SK-N-SH (cell line): ENCODE data around the gene INO80. TPM values are rescaled to one million over a fixed set of nuclear protein-coding genes. Genes with fewer than 3 reads are reported as not detected.

Experiments used
- CTCF ChIA-PET: fragments of 300-600, 350-600 bp; formaldehyde crosslinking; extraction: SDS; loops from one replicate; lab custom pipeline; 2021; lab: Yijun Ruan, JAX
- POLR2A ChIA-PET: fragments of 350-600 bp; sonication (Branson Sonifier 250); formaldehyde crosslinking; extraction: SDS; loops from one replicate; lab custom pipeline; 2020; ENCODE audit warnings: antibody characterized with exemption, inconsistent platforms; lab: Yijun Ruan, JAX
- DNase-seq: peaks from one replicate; pipeline ENCODE4 v3.0.0; 2012
- H2AFZ ChIP-seq: fragments of 200-600 bp; sonication (generic); 2 replicates; pipeline ENCODE4 v1.8.1; 2016; ENCODE audit warnings: antibody characterized with exemption, mild to moderate bottlenecking, low read depth
- H3F3A ChIP-seq: fragments of 200-600 bp; sonication (generic); replicated peaks from 2 replicates; pipeline ENCODE3; 2016; ENCODE audit warnings: antibody characterized with exemption, mild to moderate bottlenecking; ENCODE audit not compliant: insufficient read depth
- H3K27ac ChIP-seq, 2 experiments: fragments of 200-500 bp in 1 of 2; fragments of 200-600 bp in 1 of 2; sonication (Bioruptor generic) in 1 of 2; sonication (generic), shearing (Covaris generic) in 1 of 2; 2 replicates each; pipeline versions ENCODE4 v1.5.1 to v1.6.1; 2014 to 2016; ENCODE audit warnings: low read depth in 2 of 2, inconsistent platforms in 1 of 2, low read length in 1 of 2, mild to moderate bottlenecking in 1 of 2, mixed read lengths in 1 of 2
- H3K27me3 ChIP-seq: fragments of 200-600 bp; sonication (generic), shearing (Covaris generic); 2 replicates; pipeline ENCODE4 v1.6.1; 2016; ENCODE audit warnings: mixed run types; ENCODE audit not compliant: insufficient read depth
- H3K36me3 ChIP-seq, 2 experiments: fragments of 200-500 bp in 1 of 2; fragments of 200-600 bp in 1 of 2; sonication (Bioruptor generic) in 1 of 2; sonication (generic) in 1 of 2; replicated peaks in 1 of 2; 2 replicates each; pipeline versions ENCODE3 to v1.5.1; 2014 to 2016; ENCODE audit warnings: low read length in 1 of 2, mild to moderate bottlenecking in 1 of 2; ENCODE audit not compliant: insufficient read depth in 2 of 2, control insufficient read depth in 1 of 2
- H3K4me1 ChIP-seq, 2 experiments: fragments of 200-500 bp in 1 of 2; fragments of 200-600 bp in 1 of 2; sonication (Bioruptor generic) in 1 of 2; sonication (generic), shearing (Covaris generic) in 1 of 2; 2 replicates each; pipeline versions ENCODE4 v1.5.1 to v1.6.1; 2014 to 2016; ENCODE audit warnings: low read depth in 1 of 2, low read length in 1 of 2, mixed run types in 1 of 2; ENCODE audit not compliant: insufficient read depth in 2 of 2, control insufficient read depth in 1 of 2
- H3K4me2 ChIP-seq: fragments of 200-600 bp; sonication (generic), shearing (Covaris generic); 2 replicates; pipeline ENCODE4 v1.6.1; 2017; ENCODE audit warnings: mixed run types
- H3K4me3 ChIP-seq, 2 experiments: fragments of 200-500 bp in 1 of 2; fragments of 200-600 bp in 1 of 2; sonication (Bioruptor generic) in 1 of 2; sonication (generic), shearing (Covaris generic) in 1 of 2; 2 replicates each; pipeline versions ENCODE4 v1.5.1 to v1.8.1; 2014 to 2016; ENCODE audit warnings: low read depth in 2 of 2, inconsistent platforms in 1 of 2, low read length in 1 of 2, mild to moderate bottlenecking in 1 of 2, mixed read lengths in 1 of 2, moderate library complexity in 1 of 2
- H3K79me2 ChIP-seq: fragments of 200-600 bp; sonication (generic); 2 replicates; pipeline ENCODE4 v1.8.1; 2017; ENCODE audit warnings: mild to moderate bottlenecking; ENCODE audit not compliant: insufficient read depth
- H3K9ac ChIP-seq: fragments of 200-600 bp; sonication (generic); 2 replicates; pipeline ENCODE4 v1.6.1; 2017; ENCODE audit warnings: mixed run types
- H3K9me2 ChIP-seq: fragments of 200-600 bp; sonication (generic); 2 replicates; pipeline ENCODE4 v1.6.1; 2017; ENCODE audit warnings: mixed run types
- H3K9me3 ChIP-seq: fragments of 200-600 bp; sonication (generic); 2 replicates; pipeline ENCODE4 v1.6.1; 2017; ENCODE audit warnings: mixed run types, mild to moderate bottlenecking, moderate library complexity
- H4K20me1 ChIP-seq: fragments of 200-600 bp; sonication (generic); 2 replicates; pipeline ENCODE4 v1.6.1; 2017; ENCODE audit warnings: mild to moderate bottlenecking, mixed run types; ENCODE audit not compliant: insufficient read depth
- EP300 ChIP-seq, 2 experiments: IDR thresholded peaks; 2 replicates each; pipeline versions ENCODE4 v1.4.0 to v1.6.1; 2012; ENCODE audit warnings: borderline replicate concordance in 1 of 2, low read depth in 1 of 2, low read length in 1 of 2
- FOSL2 ChIP-seq: IDR thresholded peaks from 2 replicates; pipeline ENCODE4 v1.4.0; 2012; ENCODE audit warnings: low read depth, mild to moderate bottlenecking, moderate library complexity, borderline replicate concordance
- FOXM1 ChIP-seq: IDR thresholded peaks from 2 replicates; pipeline ENCODE4 v1.4.0; 2012; ENCODE audit warnings: low read depth, mild to moderate bottlenecking
- JUND ChIP-seq: IDR thresholded peaks from 2 replicates; pipeline ENCODE4 v1.4.0; 2012
- MXI1 ChIP-seq: IDR thresholded peaks from 2 replicates; pipeline ENCODE4 v1.6.1; 2012; ENCODE audit warnings: mild to moderate bottlenecking, low read depth, low read length, improper control_type of control experiment
- POLR2AphosphoS5 ChIP-seq: IDR thresholded peaks from 2 replicates; pipeline ENCODE4 v1.6.1; 2012; ENCODE audit warnings: low read depth, low read length
- RFX5 ChIP-seq: IDR thresholded peaks from 2 replicates; pipeline ENCODE4 v1.6.1; 2012; ENCODE audit warnings: mild to moderate bottlenecking, improper control_type of control experiment, low read length
- TEAD4 ChIP-seq: IDR thresholded peaks from 2 replicates; pipeline ENCODE4 v1.4.0; 2012; ENCODE audit warnings: mild to moderate bottlenecking, borderline replicate concordance; ENCODE audit not compliant: insufficient read depth
- WGBS: methylation state at CpG from one replicate; pipeline ENCODE4 v1.1.6; 2017; ENCODE audit warnings: low lambda C conversion rate; 5-methylcytosine and 5-hydroxymethylcytosine counted together
- polyA plus RNA-seq, 3 experiments: library from polyadenylated mRNA; depleted of rRNA; stranded (reverse); fragments of >200 nt; gene quantifications; 2 replicates each; pipeline ENCODE4 v1.2.3, GENCODE V29; 2012
- TF ChIP-seq, protein P1 (sequence below): IDR thresholded peaks from 2 replicates; pipeline ENCODE4 v1.4.0; 2012; ENCODE audit warnings: low read depth, borderline replicate concordance
- TF ChIP-seq, protein P2 (sequence below): fragments of 200-600 bp; sonication (generic); IDR thresholded peaks from 2 replicates; pipeline ENCODE4 v1.6.1; 2017; ENCODE audit warnings: antibody characterized with exemption, mild to moderate bottlenecking, moderate library complexity
- TF ChIP-seq, protein P3 (sequence below): IDR thresholded peaks from 2 replicates; pipeline ENCODE4 v1.4.0; 2012; ENCODE audit warnings: low read depth, borderline replicate concordance

The INO80 gene
- polyA plus RNA-seq, 1 of the 3 experiments (the other 2 are of a cell fraction) = 4.6 TPM

DNA sequence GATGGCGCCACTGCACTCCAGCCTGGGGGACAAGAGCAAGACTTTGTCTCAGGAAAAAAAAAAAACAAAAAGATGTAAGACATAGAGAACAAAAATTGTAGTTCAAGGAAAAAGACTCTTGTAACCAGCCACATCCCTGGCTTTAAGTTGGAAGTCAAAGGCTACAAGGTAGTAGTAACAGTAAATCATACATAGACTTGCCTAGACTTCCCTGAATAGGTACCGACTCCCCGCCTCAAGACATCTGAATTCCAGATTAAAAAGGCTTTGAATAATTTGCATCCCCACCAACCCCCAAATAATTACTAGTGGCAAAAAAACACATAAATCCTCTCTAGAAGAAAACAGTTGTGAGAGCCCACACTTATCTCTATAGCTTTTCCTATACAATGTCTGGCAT is 55.6 kb downstream of the INO80 start (continued):
- TF ChIP-seq, protein P1, sequence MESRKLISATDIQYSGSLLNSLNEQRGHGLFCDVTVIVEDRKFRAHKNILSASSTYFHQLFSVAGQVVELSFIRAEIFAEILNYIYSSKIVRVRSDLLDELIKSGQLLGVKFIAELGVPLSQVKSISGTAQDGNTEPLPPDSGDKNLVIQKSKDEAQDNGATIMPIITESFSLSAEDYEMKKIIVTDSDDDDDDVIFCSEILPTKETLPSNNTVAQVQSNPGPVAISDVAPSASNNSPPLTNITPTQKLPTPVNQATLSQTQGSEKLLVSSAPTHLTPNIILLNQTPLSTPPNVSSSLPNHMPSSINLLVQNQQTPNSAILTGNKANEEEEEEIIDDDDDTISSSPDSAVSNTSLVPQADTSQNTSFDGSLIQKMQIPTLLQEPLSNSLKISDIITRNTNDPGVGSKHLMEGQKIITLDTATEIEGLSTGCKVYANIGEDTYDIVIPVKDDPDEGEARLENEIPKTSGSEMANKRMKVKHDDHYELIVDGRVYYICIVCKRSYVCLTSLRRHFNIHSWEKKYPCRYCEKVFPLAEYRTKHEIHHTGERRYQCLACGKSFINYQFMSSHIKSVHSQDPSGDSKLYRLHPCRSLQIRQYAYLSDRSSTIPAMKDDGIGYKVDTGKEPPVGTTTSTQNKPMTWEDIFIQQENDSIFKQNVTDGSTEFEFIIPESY = no peak
- no peak for TF ChIP-seq FOSL2
- TF ChIP-seq EP300 (IDR thresholded peaks at IDR 0.05; ENCODE audit: borderline replicate concordance in 1 of 2, low read depth in 1 of 2, low read length in 1 of 2) = no peak
- TF ChIP-seq, protein P2, sequence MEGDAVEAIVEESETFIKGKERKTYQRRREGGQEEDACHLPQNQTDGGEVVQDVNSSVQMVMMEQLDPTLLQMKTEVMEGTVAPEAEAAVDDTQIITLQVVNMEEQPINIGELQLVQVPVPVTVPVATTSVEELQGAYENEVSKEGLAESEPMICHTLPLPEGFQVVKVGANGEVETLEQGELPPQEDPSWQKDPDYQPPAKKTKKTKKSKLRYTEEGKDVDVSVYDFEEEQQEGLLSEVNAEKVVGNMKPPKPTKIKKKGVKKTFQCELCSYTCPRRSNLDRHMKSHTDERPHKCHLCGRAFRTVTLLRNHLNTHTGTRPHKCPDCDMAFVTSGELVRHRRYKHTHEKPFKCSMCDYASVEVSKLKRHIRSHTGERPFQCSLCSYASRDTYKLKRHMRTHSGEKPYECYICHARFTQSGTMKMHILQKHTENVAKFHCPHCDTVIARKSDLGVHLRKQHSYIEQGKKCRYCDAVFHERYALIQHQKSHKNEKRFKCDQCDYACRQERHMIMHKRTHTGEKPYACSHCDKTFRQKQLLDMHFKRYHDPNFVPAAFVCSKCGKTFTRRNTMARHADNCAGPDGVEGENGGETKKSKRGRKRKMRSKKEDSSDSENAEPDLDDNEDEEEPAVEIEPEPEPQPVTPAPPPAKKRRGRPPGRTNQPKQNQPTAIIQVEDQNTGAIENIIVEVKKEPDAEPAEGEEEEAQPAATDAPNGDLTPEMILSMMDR = no peak

DNA sequence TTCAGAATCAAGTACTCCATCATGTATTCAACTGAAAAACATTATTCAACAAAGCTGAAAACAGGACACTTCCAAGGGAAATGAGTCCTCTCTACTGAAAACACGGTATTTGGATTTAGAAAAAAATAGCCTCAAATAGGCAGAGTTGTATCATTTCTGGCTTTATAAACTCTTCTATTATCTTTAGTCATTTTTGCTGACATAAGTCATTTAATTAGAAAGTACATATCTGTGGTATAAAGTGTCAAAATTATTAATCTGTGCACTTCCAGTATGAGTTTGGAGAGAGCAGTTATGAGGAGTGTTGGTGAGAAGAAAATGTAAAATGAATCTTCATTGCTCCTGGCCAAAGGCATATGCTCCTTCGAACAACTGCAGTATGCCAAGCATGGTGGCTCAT is 59.3 kb downstream of the INO80 start:
- TF ChIP-seq POLR2AphosphoS5 (no peak), MXI1 (no peak)
- Histone ChIP-seq H3K9ac (no peak overlapping the region), H3K4me2 (no peak overlapping the region), H4K20me1 (no peaks in the 10 kb centered on the region), H3K27ac (no peak overlapping the region), H2AFZ (no peak overlapping the region), H3K79me2 (no peaks in the 10 kb centered on the region; the same call in 1 of the 2 replicates), H3K9me2 (no peaks in the 10 kb centered on the region), H3K4me3 (no peak overlapping the region), H3F3A (peaks cover 4% of the 10 kb centered on the region), H3K27me3 (no peaks in the 10 kb centered on the region), H3K9me3 (peaks cover 9% of the 10 kb centered on the region), H3K4me1 (no peaks in the 10 kb centered on the region), H3K36me3 (peaks cover 53 to 91% of the 10 kb centered on the region in 2 experiments)
- CTCF ChIA-PET = interaction anchor here (1.3 kb wide), 1 partner anchor 153 kb away, joined by 3 read pairs; no protein-coding TSS in a partner anchor
- DNase-seq = no peak
- POLR2A ChIA-PET = no interaction called here
- WGBS = 94% methylated on average over 2 of the region's 2 CpGs

DNA sequence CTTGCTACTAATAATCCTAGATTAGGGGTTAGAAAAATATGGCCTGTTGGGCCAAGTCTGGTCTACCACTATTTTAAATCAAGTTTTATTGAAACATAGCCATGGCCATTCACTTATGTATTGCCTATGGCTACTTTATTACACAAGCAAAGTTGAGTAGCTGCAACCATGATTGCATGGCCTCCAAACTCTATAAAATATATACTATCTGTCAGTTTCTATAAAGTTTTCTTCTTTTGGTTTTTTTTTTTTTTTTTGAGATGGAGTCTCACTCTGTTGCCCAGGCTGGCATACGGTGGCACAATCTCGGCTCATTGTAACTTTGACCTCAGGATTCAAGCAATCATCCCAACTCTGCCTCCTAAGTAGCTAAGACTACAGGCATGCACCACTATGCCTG is 60.4 kb downstream of the INO80 start:
- no peaks in the 10 kb centered on the region; the same call in 1 of the 2 replicates for H3K79me2 ChIP-seq
- H3F3A ChIP-seq = peaks cover 5% of the 10 kb centered on the region
- TF ChIP-seq FOSL2 (no peak), MXI1 (no peak), TEAD4 (no peak), RFX5 (no peak), FOXM1 (no peak), JUND (no peak)
- TF ChIP-seq, protein P3, sequence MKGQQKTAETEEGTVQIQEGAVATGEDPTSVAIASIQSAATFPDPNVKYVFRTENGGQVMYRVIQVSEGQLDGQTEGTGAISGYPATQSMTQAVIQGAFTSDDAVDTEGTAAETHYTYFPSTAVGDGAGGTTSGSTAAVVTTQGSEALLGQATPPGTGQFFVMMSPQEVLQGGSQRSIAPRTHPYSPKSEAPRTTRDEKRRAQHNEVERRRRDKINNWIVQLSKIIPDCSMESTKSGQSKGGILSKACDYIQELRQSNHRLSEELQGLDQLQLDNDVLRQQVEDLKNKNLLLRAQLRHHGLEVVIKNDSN = no peak
- H3K9me3 ChIP-seq = peaks cover 2% of the 10 kb centered on the region; the same call in 1 of the 2 replicates
- no peak for DNase-seq
- H4K20me1 ChIP-seq = no peaks in the 10 kb centered on the region
- no peak overlapping the region for H2AFZ ChIP-seq
- ChIA-PET POLR2A (interaction anchor here (1.1 kb wide), 1 partner anchor 17 kb away, joined by 4 read pairs; no protein-coding TSS in a partner anchor), CTCF (interaction anchor here (1.3 kb wide), 2 partner anchors 114 to 152 kb away, joined by 3 to 4 read pairs; no protein-coding TSS in a partner anchor)
- H3K4me1 ChIP-seq = no peaks in the 10 kb centered on the region
- WGBS = 94% methylated on average over 2 of the region's 2 CpGs
- H3K4me3 ChIP-seq = no peak overlapping the region
- H3K9ac ChIP-seq = no peak overlapping the region
- no peaks in the 10 kb centered on the region for H3K9me2 ChIP-seq
- no peak overlapping the region for H3K27ac ChIP-seq
- no peak overlapping the region for H3K4me2 ChIP-seq
- H3K27me3 ChIP-seq = no peaks in the 10 kb centered on the region
- peaks cover 51 to 88% of the 10 kb centered on the region in 2 experiments for H3K36me3 ChIP-seq
